ENCODE measurements around the gene TNFAIP8. TPM values are rescaled to one million over a fixed set of nuclear protein-coding genes. Genes with fewer than 3 reads are reported as not detected.
"Not testable (repeated sequence)": the region's sequence is repeated elsewhere in the genome, so short reads cannot be mapped to it uniquely, and the experiment has no call there.

The TNFAIP8 gene
- total RNA-seq, 3 donors from 2014 or later (not counting 1 experiment from before 2014, with no cell fraction given): 47.6 to 87.5 (median 76.3) TPM

- Histone ChIP-seq H3K36me3 (ENCODE audit: control insufficient read depth, insufficient read depth, low read length) (no peaks in the 10 kb centered on the region), H3K4me1 (ENCODE audit: control insufficient read depth, insufficient read depth, low read length) (peaks cover 8% of the 10 kb centered on the region), H3K4me3 (ENCODE audit: low read length) (no peak overlapping the region), H3K27me3 (ENCODE audit: control insufficient read depth, insufficient read depth, low read length) (no peaks in the 10 kb centered on the region), H3K27ac (ENCODE audit: low read length) (no peak overlapping the region), H3K9me3 (ENCODE audit: control insufficient read depth, insufficient read depth, low read length) (no peaks in the 10 kb centered on the region)
- ATAC-seq: no peak
- no peak for TF ChIP-seq CTCF (IDR thresholded peaks at IDR 0.05)
- no peak for DNase-seq
- Mint-ChIP-seq H3K9me3 (no peaks in the 10 kb centered on the region), H3K4me3 (no peak overlapping the region), H3K36me3 (no peaks in the 10 kb centered on the region), H3K27ac (no peak overlapping the region), H3K4me1 (peaks cover 9 to 10% of the 10 kb centered on the region in 2 donors), H3K27me3 (ENCODE audit: low read depth in 2 of 2) (peaks cover 0 to 4% of the 10 kb centered on the region in 2 donors)
- intact Hi-C loops (cut with micrococcal nuclease): no loop called here
- 84% methylated on average over 4 of the region's 4 CpGs for WGBS (ENCODE audit: insufficient coverage)
Measured at GRCh38 chr5:119410448-119411159, 54.8 kb downstream of the TNFAIP8 start.

GRCh38 chr5:119411361-119412278, 55.8 kb downstream of the TNFAIP8 start:
- peaks cover 9 to 10% of the 10 kb centered on the region in 2 donors for H3K4me1 Mint-ChIP-seq
- peak; percentile 94 for TF ChIP-seq CTCF (IDR thresholded peaks at IDR 0.05)
- ATAC-seq: peak; percentile 84 to 98 (median 96)
- peak overlapping the region in 1 of 2 donors; percentile 85 for H3K27ac Mint-ChIP-seq
- intact Hi-C loops (cut with micrococcal nuclease): loop anchor here (1.0 to 2.0 kb wide), 4 partner anchors 96 to 423 kb away; partner anchors contain the start of gene DTWD2
- H3K4me3 ChIP-seq (ENCODE audit: low read length): peak overlapping the region; percentile 38
- H3K36me3 Mint-ChIP-seq: no peaks in the 10 kb centered on the region
- WGBS (ENCODE audit: insufficient coverage): 9% methylated on average over 11 of the region's 15 CpGs
- no peaks in the 10 kb centered on the region for H3K9me3 ChIP-seq (ENCODE audit: control insufficient read depth, insufficient read depth, low read length)
- H3K27me3 ChIP-seq (ENCODE audit: control insufficient read depth, insufficient read depth, low read length): no peaks in the 10 kb centered on the region
- no peak overlapping the region for H3K27ac ChIP-seq (ENCODE audit: low read length)
- H3K27me3 Mint-ChIP-seq (ENCODE audit: low read depth in 2 of 2): peaks cover 0 to 4% of the 10 kb centered on the region in 2 donors
- peaks cover 8% of the 10 kb centered on the region for H3K4me1 ChIP-seq (ENCODE audit: control insufficient read depth, insufficient read depth, low read length)
- no peaks in the 10 kb centered on the region for H3K36me3 ChIP-seq (ENCODE audit: control insufficient read depth, insufficient read depth, low read length)
- peak; percentile 21 to 88 for DNase-seq
- H3K4me3 Mint-ChIP-seq: peak overlapping the region; percentile 94
- H3K9me3 Mint-ChIP-seq: no peaks in the 10 kb centered on the region

GRCh38 chr5:119412279-119413227, 56.7 kb downstream of the TNFAIP8 start:
- Histone ChIP-seq H3K36me3 (ENCODE audit: control insufficient read depth, insufficient read depth, low read length) (no peaks in the 10 kb centered on the region), H3K4me3 (ENCODE audit: low read length) (no peak overlapping the region), H3K4me1 (ENCODE audit: control insufficient read depth, insufficient read depth, low read length) (peaks cover 8% of the 10 kb centered on the region), H3K9me3 (ENCODE audit: control insufficient read depth, insufficient read depth, low read length) (no peaks in the 10 kb centered on the region), H3K27me3 (ENCODE audit: control insufficient read depth, insufficient read depth, low read length) (no peaks in the 10 kb centered on the region), H3K27ac (ENCODE audit: low read length) (no peak overlapping the region)
- peaks cover 0 to 5% of the 10 kb centered on the region in 2 donors for H3K27me3 Mint-ChIP-seq (ENCODE audit: low read depth in 2 of 2)
- 50% methylated on average over 2 of the region's 9 CpGs for WGBS (ENCODE audit: insufficient coverage)
- intact Hi-C loops (cut with micrococcal nuclease): loop anchor here (1.0 to 2.0 kb wide), 4 partner anchors 97 to 424 kb away; partner anchors contain the start of gene DTWD2
- H3K4me1 Mint-ChIP-seq: peaks cover 11 to 12% of the 10 kb centered on the region in 2 donors
- ATAC-seq (no peak), DNase-seq (no peak)
- H3K4me3 Mint-ChIP-seq: peak overlapping the region; percentile 94
- H3K9me3 Mint-ChIP-seq: no peaks in the 10 kb centered on the region
- peak overlapping the region in 1 of 2 donors; percentile 85 for H3K27ac Mint-ChIP-seq
- TF ChIP-seq CTCF (IDR thresholded peaks at IDR 0.05): no peak
- H3K36me3 Mint-ChIP-seq: no peaks in the 10 kb centered on the region

GRCh38 chr5:119414124-119414734, 58.4 kb downstream of the TNFAIP8 start:
- peaks cover 16% of the 10 kb centered on the region in 2 donors for H3K4me1 Mint-ChIP-seq
- ATAC-seq: peak in 1 of 3 donors; percentile 63
- H3K9me3 Mint-ChIP-seq; H3K4me1 ChIP-seq (ENCODE audit: control insufficient read depth, insufficient read depth, low read length); DNase-seq; H3K36me3 ChIP-seq (ENCODE audit: control insufficient read depth, insufficient read depth, low read length); H3K4me3 Mint-ChIP-seq; H3K27ac Mint-ChIP-seq; H3K27me3 Mint-ChIP-seq (ENCODE audit: low read depth in 2 of 2); H3K36me3 Mint-ChIP-seq; H3K4me3 ChIP-seq (ENCODE audit: low read length); H3K27me3 ChIP-seq (ENCODE audit: control insufficient read depth, insufficient read depth, low read length); intact Hi-C loops (cut with micrococcal nuclease); H3K9me3 ChIP-seq (ENCODE audit: control insufficient read depth, insufficient read depth, low read length): not testable (repeated sequence)
- 52% methylated on average over 13 of the region's 13 CpGs for WGBS (ENCODE audit: insufficient coverage)
- peak overlapping the region; percentile 42 for H3K27ac ChIP-seq (ENCODE audit: low read length)

Measured in natural killer cell (primary cell).